Measurements from ENCODE around the gene BTBD9.
A peak's percentile ranks its signal among the peaks of the same experiment; 100 is the strongest.

BTBD9 gene

DNA sequence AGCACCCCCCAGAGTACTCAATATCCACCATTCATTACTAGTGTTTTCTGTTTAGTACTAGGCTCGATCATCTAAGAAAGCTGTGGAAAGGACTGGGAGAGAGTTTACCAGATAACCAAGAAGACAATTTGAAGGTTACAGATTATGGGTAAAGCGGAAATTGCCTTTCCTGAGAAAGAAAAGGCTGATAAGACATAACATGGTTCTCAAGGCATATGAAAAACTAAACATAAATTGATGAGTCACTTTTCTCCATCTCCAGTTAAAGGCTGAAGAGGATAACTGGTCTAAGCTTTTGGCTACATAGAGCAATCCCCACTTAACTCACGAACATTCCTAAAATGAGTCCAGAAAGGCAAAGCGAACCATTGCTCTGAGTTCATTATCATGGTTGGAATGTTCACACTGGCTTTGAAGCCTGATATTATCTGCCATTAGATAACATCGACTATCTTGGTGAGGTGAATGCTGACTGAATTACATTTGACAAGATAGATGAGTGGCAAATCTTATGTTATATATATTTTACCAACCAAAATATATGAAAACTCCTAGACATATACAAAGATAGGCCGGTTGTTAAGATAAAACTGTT lies 65.8 kb downstream of the BTBD9 start:
- peak; percentile 58 for FAIRE-seq
- no peak for TF ChIP-seq POLR2A (IDR thresholded peaks at IDR 0.05; ENCODE audit: low read depth, low read length)
- DNase-seq (ENCODE audit: insufficient read length, low spot score) = no peak

- peak; percentile 50 for FAIRE-seq
- no peak for DNase-seq (ENCODE audit: insufficient read length, low spot score)
- TF ChIP-seq POLR2A (IDR thresholded peaks at IDR 0.05; ENCODE audit: low read depth, low read length) = no peak
Measured at GRCh38 chr6:38572186-38572813, 67.4 kb downstream of the BTBD9 start.

GRCh38 chr6:38571721-38572120 lies 68.0 kb downstream of the BTBD9 start:
- TF ChIP-seq POLR2A (IDR thresholded peaks at IDR 0.05; ENCODE audit: low read depth, low read length) = no peak
- DNase-seq (ENCODE audit: insufficient read length, low spot score) (no peak), FAIRE-seq (peak; percentile 70)

DNA sequence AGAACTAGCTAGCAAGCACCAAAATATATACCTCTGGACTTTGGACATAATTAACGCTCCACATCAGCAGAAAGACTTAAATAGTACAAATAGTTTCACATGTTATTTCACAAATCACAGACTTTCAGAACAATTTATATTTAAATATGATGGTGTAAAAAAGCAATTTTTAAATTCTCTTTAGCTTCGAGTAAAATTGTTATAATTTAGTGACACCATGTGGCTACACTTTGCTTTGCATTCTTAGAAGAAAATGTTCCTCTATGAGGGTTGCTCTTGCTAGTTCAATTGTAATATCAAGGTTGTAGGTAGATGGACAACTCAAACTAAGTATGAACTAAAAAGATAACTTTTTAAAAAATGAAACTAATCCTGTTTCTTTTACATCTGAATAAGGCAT lies 69.0 kb downstream of the BTBD9 start:
- FAIRE-seq (peak; percentile 77), DNase-seq (ENCODE audit: insufficient read length, low spot score) (no peak)
- TF ChIP-seq POLR2A (IDR thresholded peaks at IDR 0.05; ENCODE audit: low read depth, low read length) = no peak

GRCh38 chr6:38567436-38567835 lies 72.3 kb downstream of the BTBD9 start:
- no peak for TF ChIP-seq POLR2A (IDR thresholded peaks at IDR 0.05; ENCODE audit: low read depth, low read length)
- DNase-seq (ENCODE audit: insufficient read length, low spot score) (no peak), FAIRE-seq (peak; percentile 93)

GRCh38 chr6:38566295-38567030 lies 73.3 kb downstream of the BTBD9 start:
- no peak for DNase-seq (ENCODE audit: insufficient read length, low spot score)
- no peak for TF ChIP-seq POLR2A (IDR thresholded peaks at IDR 0.05; ENCODE audit: low read depth, low read length)
- peak; percentile 62 for FAIRE-seq

DNA sequence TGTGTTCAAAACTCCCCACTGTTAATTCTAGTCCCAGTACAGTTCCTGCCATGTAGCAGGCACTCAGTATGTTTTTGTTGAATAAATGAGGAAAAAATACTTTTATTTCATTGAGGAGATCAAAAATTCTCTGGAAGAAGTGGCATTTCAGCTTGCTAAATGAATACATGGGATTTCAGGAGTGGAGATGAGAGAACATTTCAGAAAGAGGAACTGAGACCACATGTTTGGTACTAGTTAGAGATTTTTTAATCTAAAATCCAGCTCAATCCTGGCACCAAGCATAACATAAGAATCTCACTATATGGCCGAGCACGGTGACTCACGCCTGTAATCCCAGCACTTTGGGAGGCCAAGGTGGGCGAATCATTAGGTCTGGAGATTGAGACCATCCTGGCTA lies 75.4 kb downstream of the BTBD9 start:
- DNase-seq (ENCODE audit: insufficient read length, low spot score) (no peak), FAIRE-seq (no peak)
- TF ChIP-seq POLR2A (IDR thresholded peaks at IDR 0.05; ENCODE audit: low read depth, low read length) = no peak

DNA sequence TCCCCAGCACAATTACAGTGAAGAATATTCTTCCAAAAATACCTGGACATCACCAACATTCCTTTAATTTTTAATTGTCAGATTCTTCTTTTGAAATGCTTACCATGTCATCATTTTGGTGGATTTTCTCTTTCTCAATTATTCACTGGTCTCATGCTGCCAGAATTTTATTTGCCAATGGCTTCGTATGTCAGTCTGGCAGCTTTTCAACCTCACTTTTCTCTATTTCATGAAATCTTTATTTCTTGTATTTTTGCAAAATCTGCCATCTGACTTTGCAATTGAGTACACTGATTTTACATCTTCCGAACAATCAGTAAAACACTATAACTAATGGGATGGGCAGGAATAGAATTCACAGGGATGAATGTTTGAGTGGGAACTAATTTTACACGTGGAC lies 84.1 kb downstream of the BTBD9 start:
- DNase-seq (ENCODE audit: insufficient read length, low spot score) (no peak), FAIRE-seq (no peak)
- TF ChIP-seq POLR2A (IDR thresholded peaks at IDR 0.05; ENCODE audit: low read depth, low read length) = no peak

DNA sequence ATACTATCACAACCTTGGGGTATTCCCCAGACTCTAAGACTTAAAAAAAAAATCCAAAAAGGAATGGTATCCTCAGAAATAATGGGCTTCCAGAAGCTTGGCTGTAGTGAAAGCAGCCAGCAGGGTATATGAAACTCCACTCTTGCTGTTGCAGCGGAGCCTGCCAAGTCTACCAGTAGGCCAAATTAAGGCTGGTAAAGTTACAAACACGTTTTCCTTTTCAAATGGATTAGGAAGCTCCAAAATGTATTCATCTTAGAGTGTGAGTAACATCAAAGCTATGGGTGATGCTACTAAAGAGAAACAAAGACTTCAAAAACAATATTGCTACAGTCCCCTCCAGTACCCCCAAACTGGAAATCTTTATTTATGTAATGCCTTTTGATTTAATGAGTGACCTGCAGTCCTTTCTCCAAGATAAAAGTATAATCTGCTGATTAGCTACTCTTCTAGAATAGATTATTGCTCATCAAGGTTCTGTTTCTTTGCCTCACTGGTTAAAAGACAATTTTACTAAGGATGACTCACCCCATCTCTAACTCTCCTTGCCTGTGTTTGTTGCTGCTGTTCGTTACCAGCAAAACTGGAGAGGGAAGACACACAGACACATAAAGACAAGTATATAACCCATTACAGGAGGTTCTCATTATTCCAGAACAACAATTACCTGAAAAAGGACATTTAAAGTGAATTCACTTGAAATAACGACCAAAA lies 84.9 kb downstream of the BTBD9 start:
- FAIRE-seq (peak; percentile 93), DNase-seq (ENCODE audit: insufficient read length, low spot score) (no peak)
- no peak for TF ChIP-seq POLR2A (IDR thresholded peaks at IDR 0.05; ENCODE audit: low read depth, low read length)

DNA sequence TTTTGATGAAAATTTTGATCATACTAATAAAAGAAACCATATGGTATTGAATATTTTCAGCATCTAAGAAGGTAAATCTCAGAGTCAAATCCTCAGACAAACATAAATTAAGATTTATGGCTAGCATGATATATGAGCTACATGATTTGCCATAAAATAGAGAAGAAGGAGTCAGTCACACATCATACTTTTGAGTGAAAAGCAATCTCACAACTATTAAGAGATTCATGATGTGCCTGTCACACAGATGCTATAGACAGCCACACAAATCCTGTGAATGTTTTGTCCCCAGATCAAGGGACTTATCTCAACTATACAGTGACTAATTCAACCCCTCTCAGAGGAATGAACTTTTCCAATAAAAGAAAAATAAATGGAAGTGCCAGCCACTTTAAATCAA lies 85.7 kb downstream of the BTBD9 start:
- DNase-seq (ENCODE audit: insufficient read length, low spot score) (no peak), FAIRE-seq (no peak)
- TF ChIP-seq POLR2A (IDR thresholded peaks at IDR 0.05; ENCODE audit: low read depth, low read length) = no peak

DNA sequence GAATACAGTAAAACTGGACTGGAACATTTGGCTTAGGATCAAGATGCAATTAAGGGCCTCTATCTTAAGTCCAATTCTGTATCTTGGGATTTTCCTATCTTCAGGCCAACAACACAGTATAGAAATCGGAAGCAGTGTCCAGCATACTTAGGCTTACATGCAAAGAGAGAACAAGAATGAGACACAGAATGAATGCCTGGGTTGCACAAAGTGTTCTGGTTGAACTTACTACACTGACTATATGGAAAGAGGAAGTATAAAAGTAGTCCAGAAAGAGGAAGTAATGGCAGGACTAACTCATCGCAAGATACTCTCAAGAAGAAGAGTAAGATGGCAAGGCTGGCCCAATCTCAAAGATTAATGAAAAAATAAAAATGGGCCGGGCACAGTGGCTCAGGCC lies 87.6 kb downstream of the BTBD9 start:
- TF ChIP-seq POLR2A (IDR thresholded peaks at IDR 0.05; ENCODE audit: low read depth, low read length) = no peak
- DNase-seq (ENCODE audit: insufficient read length, low spot score) (no peak), FAIRE-seq (no peak)

DNA sequence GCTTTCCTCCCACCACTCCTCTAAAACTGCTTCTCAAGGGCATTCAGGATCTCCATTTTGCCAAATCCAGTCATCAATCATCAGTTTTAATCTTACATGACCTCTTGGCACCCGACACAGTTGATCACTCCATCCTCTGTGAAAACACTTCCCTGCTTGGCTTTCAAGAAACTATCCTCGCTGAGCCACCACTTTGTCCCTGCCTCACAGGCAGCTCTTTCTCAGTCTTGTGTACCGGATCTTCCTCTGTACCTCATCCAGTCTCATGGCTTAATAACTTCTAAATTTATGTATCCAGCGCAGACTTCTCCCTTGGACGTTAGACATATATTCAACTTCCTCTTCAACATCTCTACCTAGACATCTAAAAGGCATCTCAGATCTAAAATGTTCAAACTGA lies 89.9 kb downstream of the BTBD9 start:
- DNase-seq (ENCODE audit: insufficient read length, low spot score) = no peak
- TF ChIP-seq POLR2A (IDR thresholded peaks at IDR 0.05; ENCODE audit: low read depth, low read length) = no peak
- FAIRE-seq = no peak

- DNase-seq (ENCODE audit: insufficient read length, low spot score) (no peak), FAIRE-seq (no peak)
- no peak for TF ChIP-seq POLR2A (IDR thresholded peaks at IDR 0.05; ENCODE audit: low read depth, low read length)
Measured at GRCh38 chr6:38549180-38549579, 90.5 kb downstream of the BTBD9 start.

DNA sequence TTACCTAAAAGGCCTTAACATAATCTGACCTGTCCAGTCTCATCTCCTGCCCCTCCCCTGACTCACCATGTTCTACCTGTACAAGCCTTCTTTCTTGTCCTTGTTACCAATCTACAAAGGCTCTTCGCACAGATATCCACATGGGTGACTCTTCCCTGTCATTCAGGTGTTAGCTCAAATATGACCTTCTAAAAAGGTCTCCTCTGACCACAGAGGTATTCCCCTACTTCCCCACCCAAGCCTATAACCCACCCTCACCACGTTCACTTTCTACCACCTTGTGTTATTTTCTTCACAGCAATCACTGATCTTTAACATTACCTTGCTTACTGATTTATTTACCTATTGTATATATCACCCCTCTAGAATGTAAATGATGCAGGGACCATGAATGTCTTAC lies 96.7 kb downstream of the BTBD9 start:
- TF ChIP-seq POLR2A (IDR thresholded peaks at IDR 0.05; ENCODE audit: low read depth, low read length) = no peak
- DNase-seq (ENCODE audit: insufficient read length, low spot score) = no peak
- FAIRE-seq = no peak
